HepG2 (cell line): ENCODE data around the gene KL. TPM values are rescaled to one million over a fixed set of nuclear protein-coding genes. Genes with fewer than 3 reads are reported as not detected.
A peak's percentile ranks its signal among the peaks of the same experiment; 100 is the strongest.

Experiments
- ADNP ChIP-seq: sonication (generic); formaldehyde crosslinking; IDR thresholded peaks from 2 replicates; pipeline ENCODE4 v1.4.0; 2020; ENCODE audit warnings: missing genetic modification reagents
- BRCA1 ChIP-seq: sonication (generic); formaldehyde crosslinking; IDR thresholded peaks from 2 replicates; pipeline ENCODE4 v1.4.0; 2020; ENCODE audit warnings: missing genetic modification reagents
- CEBPB ChIP-seq: IDR thresholded peaks from 2 replicates; pipeline ENCODE4 v1.6.1; 2011; ENCODE audit warnings: low read depth, low read length, improper control_type of control experiment, borderline replicate concordance
- DRAP1 ChIP-seq: IDR thresholded peaks from 2 replicates; pipeline ENCODE4 v1.6.1; 2016; ENCODE audit warnings: missing genetic modification reagents, missing compliant biosample characterization
- E2F2 ChIP-seq: sonication (generic); formaldehyde crosslinking; IDR thresholded peaks from 2 replicates; pipeline ENCODE4 v1.4.0; 2020; ENCODE audit warnings: missing genetic modification reagents, borderline replicate concordance
- FOXP4 ChIP-seq: sonication (generic); formaldehyde crosslinking; IDR thresholded peaks from 2 replicates; pipeline ENCODE4 v1.4.0; 2020; ENCODE audit warnings: missing genetic modification reagents
- HOXA9 ChIP-seq: sonication (generic); formaldehyde crosslinking; IDR thresholded peaks from 2 replicates; pipeline ENCODE4 v1.8.1; 2022; ENCODE audit warnings: missing genetic modification reagents, mild to moderate bottlenecking, moderate library complexity, borderline replicate concordance
- KIAA2018 ChIP-seq: sonication (generic); formaldehyde crosslinking; IDR thresholded peaks from 2 replicates; pipeline ENCODE4 v1.5.0; 2020; ENCODE audit warnings: mild to moderate bottlenecking, missing genetic modification reagents, borderline replicate concordance
- MYC ChIP-seq: sonication (generic); formaldehyde crosslinking; IDR thresholded peaks from 2 replicates; pipeline ENCODE4 v1.9.0; 2021; ENCODE audit warnings: missing genetic modification reagents, borderline replicate concordance
- NFYB ChIP-seq: sonication (generic); formaldehyde crosslinking; IDR thresholded peaks from 2 replicates; pipeline ENCODE4 v1.4.0; 2020; ENCODE audit warnings: missing genetic modification reagents
- SNAPC2 ChIP-seq: sonication (generic); formaldehyde crosslinking; IDR thresholded peaks from 2 replicates; pipeline ENCODE4 v1.8.1; 2022; ENCODE audit warnings: mild to moderate bottlenecking, missing genetic modification reagents
- SOX13 ChIP-seq, 3 experiments: fragments of 450-650 bp in 1 of 3; sonication (generic) in 1 of 3; formaldehyde crosslinking in 1 of 3; IDR thresholded peaks in 2 of 3; conservative IDR thresholded peaks in 1 of 3; 2 replicates each; pipeline versions ENCODE4 v1.5.0 to v1.6.1; 2016 to 2020; ENCODE audit warnings: antibody characterized with exemption in 1 of 3, mild to moderate bottlenecking in 1 of 3, missing compliant biosample characterization in 1 of 3, missing genetic modification reagents in 1 of 3, moderate library complexity in 1 of 3
- TGIF2 ChIP-seq: IDR thresholded peaks from 2 replicates; pipeline ENCODE4 v1.6.1; 2016; ENCODE audit warnings: control low read depth, missing compliant biosample characterization
- ZBTB1 ChIP-seq: sonication (generic); formaldehyde crosslinking; IDR thresholded peaks from 2 replicates; pipeline ENCODE4 v1.4.0; 2020; ENCODE audit warnings: missing genetic modification reagents, borderline replicate concordance
- ZNF724P ChIP-seq: sonication (generic); formaldehyde crosslinking; IDR thresholded peaks from 2 replicates; pipeline ENCODE4 v1.8.0; 2022; ENCODE audit warnings: missing genetic modification reagents, borderline replicate concordance
- ZSCAN9 ChIP-seq: IDR thresholded peaks from 2 replicates; pipeline ENCODE4 v1.6.1; 2016; ENCODE audit warnings: borderline replicate concordance
- polyA plus RNA-seq, 8 experiments: library from polyadenylated mRNA; depleted of rRNA in 3 of 8; stranded (reverse) in 7 of 8; unstranded in 1 of 8; fragments of >200 nt; fragmentation: Illumina TruSeq in 4 of 8; extraction: Trizol in 4 of 8; gene quantifications; 2 replicates each; pipeline versions ENCODE4 v1.2.1 to v1.2.3, GENCODE V29; 2011 to 2016; ENCODE audit warnings: low read depth in 4 of 8, missing spikeins in 1 of 8, mixed read lengths in 1 of 8; ENCODE audit not compliant: insufficient read depth in 1 of 8
- total RNA-seq, 5 experiments: library from RNA; depleted of rRNA; stranded (reverse); fragments of >200 nt; fragmentation: Illumina TruSeq; extraction: Trizol; gene quantifications; 2 replicates each; pipeline ENCODE4 v1.2.3, GENCODE V29; 2016; ENCODE audit warnings: low read depth in 1 of 5

The KL gene
- total and polyA plus RNA-seq, 2 of the 13 experiments (the other 11 are each of a cell fraction or from before 2014, with no cell fraction given): not detected

GRCh38 chr13:33090755-33091414, 74.7 kb downstream of the KL start (continued):
- TF ChIP-seq KIAA2018 (no peak), BRCA1 (no peak), ADNP (CRISPR knock-in tag) (no peak), SOX13 (IDR thresholded peaks at IDR 0.05) (no peak; the same call in 1 of the 2 replicates), SOX13 (CRISPR knock-in tag; conservative IDR thresholded peaks at IDR 0.05 in 1 of 2, IDR thresholded peaks at IDR 0.05 in 1 of 2) (peak in 1 of 2 experiments; percentile 79; a peak in 2 of 4 replicates), ZSCAN9 (CRISPR knock-in tag) (no peak), E2F2 (CRISPR knock-in tag) (no peak), ZBTB1 (no peak), DRAP1 (CRISPR knock-in tag) (no peak), HOXA9 (CRISPR knock-in tag) (no peak), MYC (CRISPR knock-in tag) (no peak), CEBPB (peak; percentile 92), NFYB (CRISPR knock-in tag) (no peak), ZNF724P (no peak), FOXP4 (0 out of 2 replicates have a peak, but pooled peaks have one; percentile 35), SNAPC2 (CRISPR knock-in tag) (no peak), TGIF2 (no peak)
